ENCODE measurements around the gene ACE2. TPM values are rescaled to one million over a fixed set of nuclear protein-coding genes. Genes with fewer than 3 reads are reported as not detected.

ACE2 gene
- polyA plus RNA-seq, 1 experiment = not detected

- no peak for DNase-seq (ENCODE audit: low read depth)
- CTCF ChIA-PET = interaction anchor here (0.6 kb wide), 1 partner anchor 15 kb away, joined by 3 read pairs; no protein-coding TSS in a partner anchor
- no peaks in the 10 kb centered on the region for H3K36me3 ChIP-seq (ENCODE audit: control insufficient read depth, insufficient read depth, low read length)
- POLR2A ChIA-PET = no interaction called here
- no peaks in the 10 kb centered on the region for H3K27me3 ChIP-seq (ENCODE audit: control insufficient read depth, insufficient read depth, low read length)
- TF ChIP-seq CTCF (IDR thresholded peaks at IDR 0.05; ENCODE audit: insufficient read depth, low read depth, low read length) = no peak
- H3K4me3 ChIP-seq (ENCODE audit: low read depth, low read length) = no peak overlapping the region
Measured at GRCh38 chrX:15579778-15580747, 20.7 kb downstream of the ACE2 start.

DNA sequence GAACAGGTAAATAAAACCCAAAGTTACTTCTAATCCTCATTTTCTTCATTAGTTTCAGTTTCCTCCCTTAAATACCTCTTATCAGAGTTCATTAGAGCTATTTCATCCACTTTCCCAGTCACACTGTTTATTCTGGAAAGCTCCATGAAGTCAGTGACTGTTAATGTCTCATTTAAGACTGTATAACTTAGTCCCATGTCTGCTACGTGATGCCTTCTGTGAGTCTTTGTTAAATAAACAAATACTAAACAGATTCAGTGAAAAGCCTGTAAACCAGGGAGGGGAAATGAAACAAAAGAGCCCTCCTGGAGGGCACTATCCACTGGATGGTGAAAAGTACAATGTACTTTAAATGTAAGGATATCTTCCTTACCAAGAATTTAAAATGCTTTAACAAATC lies 24.7 kb downstream of the ACE2 start:
- Histone ChIP-seq H3K36me3 (ENCODE audit: control insufficient read depth, insufficient read depth, low read length) (no peaks in the 10 kb centered on the region), H3K27me3 (ENCODE audit: control insufficient read depth, insufficient read depth, low read length) (no peaks in the 10 kb centered on the region), H3K4me3 (ENCODE audit: low read depth, low read length) (no peak overlapping the region)
- ChIA-PET CTCF (no interaction called here), POLR2A (no interaction called here)
- no peak for DNase-seq (ENCODE audit: low read depth)
- TF ChIP-seq CTCF (IDR thresholded peaks at IDR 0.05; ENCODE audit: insufficient read depth, low read depth, low read length) = no peak

DNA sequence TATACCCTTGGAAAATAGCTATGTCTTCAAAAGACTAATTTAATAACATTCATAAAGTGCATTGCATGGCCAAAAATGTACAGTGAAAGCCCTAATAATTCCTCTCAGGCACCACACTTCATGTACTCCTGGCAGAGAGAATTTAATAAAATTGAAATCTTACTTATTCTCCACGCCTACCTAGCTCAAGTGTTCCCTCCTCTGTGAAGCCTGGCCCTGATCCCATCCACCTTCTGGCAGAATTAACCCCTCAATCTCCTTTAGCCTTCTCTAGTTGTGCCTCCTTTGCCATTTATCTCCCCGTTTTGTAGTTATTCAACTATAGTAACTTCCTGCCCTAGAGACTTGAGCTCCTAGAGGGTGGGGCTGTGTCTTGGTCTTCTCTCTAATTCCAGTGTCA lies 26.7 kb downstream of the ACE2 start:
- no peaks in the 10 kb centered on the region for H3K36me3 ChIP-seq (ENCODE audit: control insufficient read depth, insufficient read depth, low read length)
- TF ChIP-seq CTCF (IDR thresholded peaks at IDR 0.05; ENCODE audit: insufficient read depth, low read depth, low read length) = no peak
- POLR2A ChIA-PET = no interaction called here
- CTCF ChIA-PET = interaction anchor here (0.6 kb wide), 1 partner anchor 9 kb away, joined by 3 read pairs; no protein-coding TSS in a partner anchor
- H3K27me3 ChIP-seq (ENCODE audit: control insufficient read depth, insufficient read depth, low read length) = no peaks in the 10 kb centered on the region; the same call in 1 of the 2 replicates
- DNase-seq (ENCODE audit: low read depth) = no peak
- H3K4me3 ChIP-seq (ENCODE audit: low read depth, low read length) = no peak overlapping the region

DNA sequence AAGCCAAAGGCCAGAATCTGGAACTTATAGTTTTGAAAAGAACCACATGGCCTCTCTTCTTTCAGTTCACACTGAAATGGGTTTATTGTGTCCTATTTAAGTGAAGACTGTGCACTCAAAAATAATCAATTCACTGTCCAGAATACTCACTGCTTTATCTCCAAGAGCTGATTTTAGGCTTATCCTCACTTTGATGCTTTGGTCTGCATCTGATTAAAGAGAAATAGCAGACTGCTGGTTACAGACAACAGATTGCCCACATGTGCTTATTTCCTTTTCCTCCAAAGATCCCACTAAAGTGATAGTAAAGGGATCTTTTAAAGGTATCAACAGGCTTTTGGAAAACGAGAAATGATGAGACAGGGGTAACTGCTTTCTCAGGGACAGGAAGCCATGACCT lies 30.6 kb downstream of the ACE2 start:
- no peak for DNase-seq (ENCODE audit: low read depth)
- ChIA-PET POLR2A (no interaction called here), CTCF (interaction anchor here (1.9 kb wide), 1 partner anchor 221 kb away, joined by 5 read pairs; no protein-coding TSS in a partner anchor)
- TF ChIP-seq CTCF (IDR thresholded peaks at IDR 0.05; ENCODE audit: insufficient read depth, low read depth, low read length) = no peak
- Histone ChIP-seq H3K36me3 (ENCODE audit: control insufficient read depth, insufficient read depth, low read length) (no peaks in the 10 kb centered on the region), H3K4me3 (ENCODE audit: low read depth, low read length) (no peak overlapping the region), H3K27me3 (ENCODE audit: control insufficient read depth, insufficient read depth, low read length) (no peaks in the 10 kb centered on the region; the same call in 1 of the 2 replicates)

DNA sequence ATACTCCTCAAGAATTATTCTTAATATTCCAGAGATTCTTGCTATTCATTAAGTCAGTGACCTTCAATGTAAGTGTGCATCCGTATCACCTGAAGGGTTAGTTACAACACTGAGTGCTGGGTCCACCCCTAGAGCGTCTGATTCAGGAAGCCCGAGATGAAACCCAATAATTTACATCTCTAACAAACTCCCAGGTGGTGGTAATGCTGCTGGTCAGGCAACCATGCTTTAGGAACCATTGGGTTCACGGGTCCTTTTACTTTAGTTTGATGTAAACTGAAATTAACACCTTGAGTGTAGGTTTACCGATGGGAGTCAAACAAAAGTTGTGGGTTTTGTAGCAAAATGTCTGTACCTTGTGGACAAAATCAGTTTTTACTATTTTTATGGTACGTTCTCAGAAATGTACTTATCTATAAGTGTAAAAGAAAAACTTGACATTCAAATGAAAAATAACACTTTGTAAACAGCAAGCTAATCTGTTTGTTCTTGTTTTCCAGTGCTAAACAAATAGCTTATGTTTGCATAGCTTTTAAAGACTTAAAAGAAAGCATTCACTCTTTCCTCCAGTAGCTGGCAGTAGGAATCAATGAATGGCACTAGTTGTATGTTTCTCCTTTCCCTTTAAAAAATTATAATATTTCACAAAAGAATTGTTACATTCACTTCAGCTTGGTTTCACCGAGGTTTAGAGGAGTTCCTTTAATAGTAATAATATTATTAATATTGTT lies 32.7 kb downstream of the ACE2 start:
- Histone ChIP-seq H3K27me3 (ENCODE audit: control insufficient read depth, insufficient read depth, low read length) (no peaks in the 10 kb centered on the region; the same call in 1 of the 2 replicates), H3K4me3 (ENCODE audit: low read depth, low read length) (no peak overlapping the region), H3K36me3 (ENCODE audit: control insufficient read depth, insufficient read depth, low read length) (no peaks in the 10 kb centered on the region)
- no peak for DNase-seq (ENCODE audit: low read depth)
- ChIA-PET POLR2A (no interaction called here), CTCF (interaction anchor here (1.9 kb wide), 1 partner anchor 219 kb away, joined by 5 read pairs; no protein-coding TSS in a partner anchor)
- no peak for TF ChIP-seq CTCF (IDR thresholded peaks at IDR 0.05; ENCODE audit: insufficient read depth, low read depth, low read length)

Data from BJ (cell line).